ENCODE data around the gene FYN. TPM values are rescaled to one million over a fixed set of nuclear protein-coding genes. Genes with fewer than 3 reads are reported as not detected.

FYN gene
- total and polyA plus RNA-seq, 9 of the 15 experiments (the other 6 are each of a cell fraction or from before 2014, with no cell fraction given) = 2.9 to 22.1 (median 11.4) TPM

DNA sequence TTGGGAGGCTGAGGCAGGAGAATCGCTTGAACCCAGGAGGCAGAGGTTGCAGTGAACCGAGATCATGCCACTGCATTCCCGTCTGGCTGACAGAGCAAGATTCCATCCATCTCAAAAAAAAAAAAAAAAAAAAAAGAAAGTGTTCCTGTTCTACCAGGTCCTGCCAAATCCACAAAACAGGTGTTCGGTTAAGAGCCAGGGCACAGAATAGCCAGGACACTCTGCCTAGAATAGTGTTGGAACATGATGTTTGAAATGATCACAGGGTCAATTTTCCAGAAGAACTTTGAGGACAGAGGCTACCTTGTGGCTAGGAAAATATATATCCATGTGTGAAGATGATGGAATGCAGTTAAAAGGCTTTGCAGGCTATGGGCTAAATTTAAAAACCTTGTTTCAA, 203.9 kb downstream of the FYN start:
- FAIRE-seq (no peak), DNase-seq (ENCODE audit: extremely low read depth in 1 of 4, low spot score in 3 of 4) (no peak), ATAC-seq (no peak)
- H3K9ac ChIP-seq (ENCODE audit: insufficient read depth in 1 of 2, low read depth in 2 of 2, low read length in 2 of 2) = no peak overlapping the region
- H3K36me3 ChIP-seq (ENCODE audit: control insufficient read depth, insufficient read depth, low read length) = no peaks in the 10 kb centered on the region
- H3K27ac ChIP-seq (ENCODE audit: extremely low read depth, low read depth, low read length) = no peak overlapping the region
- POLR2A ChIA-PET = no interaction called here
- H3K79me2 ChIP-seq (ENCODE audit: control insufficient read depth, insufficient read depth, low read length) = no peaks in the 10 kb centered on the region
- peaks cover 0 to 3% of the 10 kb centered on the region in 2 experiments; a peak in 1 of 5 replicates for H3K4me1 ChIP-seq (replicated peaks in 1 of 2; ENCODE audit: control insufficient read depth in 2 of 2, insufficient read depth in 2 of 2, low read length in 2 of 2)
- H3K27me3 ChIP-seq (ENCODE audit: control insufficient read depth in 2 of 2, insufficient read depth in 2 of 2, low read length in 2 of 2) = peaks cover 16 to 40% of the 10 kb centered on the region in 2 experiments; a peak in 4 of 5 replicates
- CTCF ChIA-PET (ENCODE audit: low intra/inter-chr PET ratio) = no interaction called here
- no peak overlapping the region for H3K4me3 ChIP-seq
- 36% methylated on average over 1 of the region's 4 CpGs for WGBS (ENCODE audit: insufficient coverage, low coverage, missing lambda C conversion rate)
- in situ Hi-C loops (cut with MboI) (no loop called here), intact Hi-C loops (cut with micrococcal nuclease) (no loop called here)
- no peak overlapping the region for H3K4me2 ChIP-seq (ENCODE audit: insufficient read depth, low read length)
- no peaks in the 10 kb centered on the region for H3K9me1 ChIP-seq (ENCODE audit: control insufficient read depth, insufficient read depth, low read length)
- no peaks in the 10 kb centered on the region for H4K20me1 ChIP-seq (replicated peaks; ENCODE audit: control insufficient read depth, insufficient read depth, low read length)
- no TSS peak for BruUV-seq (replicated peaks)
- H2AFZ ChIP-seq (ENCODE audit: low read depth, low read length) = no peak overlapping the region
- H3K9me3 ChIP-seq (replicated peaks; ENCODE audit: control insufficient read depth, insufficient read depth, low read depth, low read length) = no peaks in the 10 kb centered on the region
- no peak for TF ChIP-seq ZBTB17 (CRISPR knock-in tag; IDR thresholded peaks at IDR 0.05)
- no peak for TF ChIP-seq LEF1 (IDR thresholded peaks at IDR 0.05)
- no peak for TF ChIP-seq SAFB (IDR thresholded peaks at IDR 0.05; ENCODE audit: borderline replicate concordance, low read depth, low read length)
- no peak for TF ChIP-seq BRD4 (IDR thresholded peaks at IDR 0.05)
- TF ChIP-seq ESRRA (IDR thresholded peaks at IDR 0.05; ENCODE audit: borderline replicate concordance, low read depth) = no peak
- no peak for TF ChIP-seq HNRNPH1 (optimal IDR thresholded peaks at IDR 0.05; ENCODE audit: low read depth, low read length)
- TF ChIP-seq, protein P1, sequence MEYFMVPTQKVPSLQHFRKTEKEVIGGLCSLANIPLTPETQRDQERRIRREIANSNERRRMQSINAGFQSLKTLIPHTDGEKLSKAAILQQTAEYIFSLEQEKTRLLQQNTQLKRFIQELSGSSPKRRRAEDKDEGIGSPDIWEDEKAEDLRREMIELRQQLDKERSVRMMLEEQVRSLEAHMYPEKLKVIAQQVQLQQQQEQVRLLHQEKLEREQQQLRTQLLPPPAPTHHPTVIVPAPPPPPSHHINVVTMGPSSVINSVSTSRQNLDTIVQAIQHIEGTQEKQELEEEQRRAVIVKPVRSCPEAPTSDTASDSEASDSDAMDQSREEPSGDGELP (CRISPR knock-in tag; IDR thresholded peaks at IDR 0.05; ENCODE audit: borderline replicate concordance) = no peak
- TF ChIP-seq EWSR1 (IDR thresholded peaks at IDR 0.05; ENCODE audit: borderline replicate concordance, low read depth, partially characterized antibody) = no peak
- no peak for TF ChIP-seq POLR2G (IDR thresholded peaks at IDR 0.05; ENCODE audit: low read depth, low read length)
- TF ChIP-seq ZC3H11A (IDR thresholded peaks at IDR 0.05; ENCODE audit: low read depth, low read length) = no peak
- TF ChIP-seq, protein P2, sequence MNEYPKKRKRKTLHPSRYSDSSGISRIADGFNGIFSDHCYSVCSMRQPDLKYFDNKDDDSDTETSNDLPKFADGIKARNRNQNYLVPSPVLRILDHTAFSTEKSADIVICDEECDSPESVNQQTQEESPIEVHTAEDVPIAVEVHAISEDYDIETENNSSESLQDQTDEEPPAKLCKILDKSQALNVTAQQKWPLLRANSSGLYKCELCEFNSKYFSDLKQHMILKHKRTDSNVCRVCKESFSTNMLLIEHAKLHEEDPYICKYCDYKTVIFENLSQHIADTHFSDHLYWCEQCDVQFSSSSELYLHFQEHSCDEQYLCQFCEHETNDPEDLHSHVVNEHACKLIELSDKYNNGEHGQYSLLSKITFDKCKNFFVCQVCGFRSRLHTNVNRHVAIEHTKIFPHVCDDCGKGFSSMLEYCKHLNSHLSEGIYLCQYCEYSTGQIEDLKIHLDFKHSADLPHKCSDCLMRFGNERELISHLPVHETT (CRISPR knock-in tag; conservative IDR thresholded peaks at IDR 0.05 in 1 of 2, IDR thresholded peaks at IDR 0.05 in 1 of 2) = no peak
- TF ChIP-seq, protein P3, sequence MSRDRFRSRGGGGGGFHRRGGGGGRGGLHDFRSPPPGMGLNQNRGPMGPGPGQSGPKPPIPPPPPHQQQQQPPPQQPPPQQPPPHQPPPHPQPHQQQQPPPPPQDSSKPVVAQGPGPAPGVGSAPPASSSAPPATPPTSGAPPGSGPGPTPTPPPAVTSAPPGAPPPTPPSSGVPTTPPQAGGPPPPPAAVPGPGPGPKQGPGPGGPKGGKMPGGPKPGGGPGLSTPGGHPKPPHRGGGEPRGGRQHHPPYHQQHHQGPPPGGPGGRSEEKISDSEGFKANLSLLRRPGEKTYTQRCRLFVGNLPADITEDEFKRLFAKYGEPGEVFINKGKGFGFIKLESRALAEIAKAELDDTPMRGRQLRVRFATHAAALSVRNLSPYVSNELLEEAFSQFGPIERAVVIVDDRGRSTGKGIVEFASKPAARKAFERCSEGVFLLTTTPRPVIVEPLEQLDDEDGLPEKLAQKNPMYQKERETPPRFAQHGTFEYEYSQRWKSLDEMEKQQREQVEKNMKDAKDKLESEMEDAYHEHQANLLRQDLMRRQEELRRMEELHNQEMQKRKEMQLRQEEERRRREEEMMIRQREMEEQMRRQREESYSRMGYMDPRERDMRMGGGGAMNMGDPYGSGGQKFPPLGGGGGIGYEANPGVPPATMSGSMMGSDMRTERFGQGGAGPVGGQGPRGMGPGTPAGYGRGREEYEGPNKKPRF (IDR thresholded peaks at IDR 0.05; ENCODE audit: low read depth, low read length) = no peak

Data from K562 (cell line).